Measurements from ENCODE around the gene CCDC177.

Gene CCDC177

GRCh38 chr14:69570836-69571330 is 3.8 kb downstream of the CCDC177 start:
- Histone ChIP-seq H3K4me1 (ENCODE audit: control insufficient read depth, insufficient read depth, low read length) (peaks cover 5% of the 10 kb centered on the region), H3K36me3 (ENCODE audit: control insufficient read depth, insufficient read depth, low read length) (peaks cover 12% of the 10 kb centered on the region), H3K4me3 (ENCODE audit: insufficient read depth, low read depth, low read length) (no peak overlapping the region), H3K27ac (ENCODE audit: insufficient read depth, low read depth, low read length, poor library complexity, severe bottlenecking) (no peak overlapping the region), H3K9me3 (ENCODE audit: control insufficient read depth, low read length) (no peaks in the 10 kb centered on the region), H3K27me3 (ENCODE audit: control insufficient read depth, insufficient read depth, low read length, poor library complexity, severe bottlenecking) (peaks cover 39% of the 10 kb centered on the region)
- WGBS, 2 experiments = 94 to 95% methylated on average over 7 of the region's 7 CpGs

- WGBS, 2 experiments = 76 to 78% methylated on average over 2 of the region's 2 CpGs
- H3K27me3 ChIP-seq (ENCODE audit: control insufficient read depth, insufficient read depth, low read length, poor library complexity, severe bottlenecking) = peaks cover 39% of the 10 kb centered on the region
- H3K27ac ChIP-seq (ENCODE audit: insufficient read depth, low read depth, low read length, poor library complexity, severe bottlenecking) = no peak overlapping the region
- peaks cover 12% of the 10 kb centered on the region for H3K36me3 ChIP-seq (ENCODE audit: control insufficient read depth, insufficient read depth, low read length)
- H3K4me1 ChIP-seq (ENCODE audit: control insufficient read depth, insufficient read depth, low read length) = peaks cover 5% of the 10 kb centered on the region
- no peaks in the 10 kb centered on the region for H3K9me3 ChIP-seq (ENCODE audit: control insufficient read depth, low read length)
- no peak overlapping the region for H3K4me3 ChIP-seq (ENCODE audit: insufficient read depth, low read depth, low read length)
These were observed 4.8 kb downstream of the CCDC177 start for GRCh38 chr14:69569859-69570258.

GRCh38 chr14:69567563-69567962 is 7.1 kb downstream of the CCDC177 start:
- peaks cover 12% of the 10 kb centered on the region for H3K36me3 ChIP-seq (ENCODE audit: control insufficient read depth, insufficient read depth, low read length)
- 94 to 97% methylated on average over 3 to 5 of the region's 5 CpGs for WGBS, 2 experiments

DNA sequence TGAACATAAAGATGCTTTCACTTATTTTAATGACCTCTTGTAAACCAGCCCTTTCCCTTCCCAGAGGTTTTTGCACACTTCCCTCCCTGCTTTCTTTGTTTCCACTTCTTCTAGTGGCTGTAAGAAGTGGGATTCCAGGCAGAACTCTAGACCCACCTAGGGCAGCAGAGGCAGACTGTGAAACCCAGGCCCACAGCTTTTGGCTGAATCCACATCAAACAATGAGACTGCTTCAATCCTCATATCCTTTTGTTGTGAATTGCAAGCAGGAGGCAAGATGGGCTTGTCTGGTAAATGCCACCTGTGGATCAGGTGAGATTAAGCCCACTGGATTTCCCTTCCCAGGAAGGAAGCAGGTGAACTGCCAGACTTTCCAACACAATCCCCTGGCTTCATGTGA is 12.8 kb downstream of the CCDC177 start:
- H3K27ac ChIP-seq (ENCODE audit: insufficient read depth, low read depth, low read length, poor library complexity, severe bottlenecking) = no peak overlapping the region
- peaks cover 16% of the 10 kb centered on the region for H3K4me1 ChIP-seq (ENCODE audit: control insufficient read depth, insufficient read depth, low read length)
- no peaks in the 10 kb centered on the region for H3K9me3 ChIP-seq (ENCODE audit: control insufficient read depth, low read length)
- H3K36me3 ChIP-seq (ENCODE audit: control insufficient read depth, insufficient read depth, low read length) = no peaks in the 10 kb centered on the region
- no peak overlapping the region for H3K4me3 ChIP-seq (ENCODE audit: insufficient read depth, low read depth, low read length)
- H3K27me3 ChIP-seq (ENCODE audit: control insufficient read depth, insufficient read depth, low read length, poor library complexity, severe bottlenecking) = no peaks in the 10 kb centered on the region

More at GRCh38 chr14:69567563-69567962, 7.1 kb downstream of the CCDC177 start:
- Histone ChIP-seq H3K27me3 (ENCODE audit: control insufficient read depth, insufficient read depth, low read length, poor library complexity, severe bottlenecking) (peaks cover 20% of the 10 kb centered on the region), H3K4me3 (ENCODE audit: insufficient read depth, low read depth, low read length) (no peak overlapping the region), H3K4me1 (ENCODE audit: control insufficient read depth, insufficient read depth, low read length) (no peaks in the 10 kb centered on the region), H3K9me3 (ENCODE audit: control insufficient read depth, low read length) (no peaks in the 10 kb centered on the region), H3K27ac (ENCODE audit: insufficient read depth, low read depth, low read length, poor library complexity, severe bottlenecking) (no peak overlapping the region)

DNA sequence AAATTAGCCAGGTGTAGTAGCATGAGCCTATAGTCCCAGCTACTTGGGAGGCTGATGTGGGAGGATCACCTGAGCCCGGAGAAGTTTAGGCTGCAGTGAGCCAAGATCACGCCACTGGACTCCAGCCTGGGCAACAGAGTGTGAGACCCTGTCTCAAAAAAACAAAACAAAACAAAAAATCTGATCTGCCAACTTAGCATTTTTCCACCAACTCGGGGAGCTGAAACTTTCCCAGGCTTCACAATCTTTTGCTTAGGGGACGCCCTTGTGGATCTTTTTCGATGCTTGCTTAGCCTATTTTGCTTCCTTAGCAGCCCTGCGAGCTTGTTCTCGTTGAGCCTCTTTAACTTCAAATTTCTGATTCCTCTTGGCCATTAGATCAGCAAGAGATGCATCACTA is 13.8 kb downstream of the CCDC177 start:
- Histone ChIP-seq H3K27me3 (ENCODE audit: control insufficient read depth, insufficient read depth, low read length, poor library complexity, severe bottlenecking) (no peaks in the 10 kb centered on the region), H3K27ac (ENCODE audit: insufficient read depth, low read depth, low read length, poor library complexity, severe bottlenecking) (no peak overlapping the region)

GRCh38 chr14:69559581-69560011 is 15.1 kb downstream of the CCDC177 start:
- Histone ChIP-seq H3K27me3 (ENCODE audit: control insufficient read depth, insufficient read depth, low read length, poor library complexity, severe bottlenecking) (no peaks in the 10 kb centered on the region), H3K9me3 (ENCODE audit: control insufficient read depth, low read length) (no peaks in the 10 kb centered on the region), H3K27ac (ENCODE audit: insufficient read depth, low read depth, low read length, poor library complexity, severe bottlenecking) (peak overlapping the region; percentile 85), H3K4me1 (ENCODE audit: control insufficient read depth, insufficient read depth, low read length) (peaks cover 16% of the 10 kb centered on the region), H3K4me3 (ENCODE audit: insufficient read depth, low read depth, low read length) (no peak overlapping the region), H3K36me3 (ENCODE audit: control insufficient read depth, insufficient read depth, low read length) (no peaks in the 10 kb centered on the region)
- WGBS, 2 experiments = 58 to 64% methylated on average over 6 of the region's 6 CpGs

More for the DNA sequence above, 13.8 kb downstream of the CCDC177 start:
- 91 to 93% methylated on average over 7 of the region's 7 CpGs for WGBS, 2 experiments
- no peak overlapping the region for H3K4me3 ChIP-seq (ENCODE audit: insufficient read depth, low read depth, low read length)
- H3K36me3 ChIP-seq (ENCODE audit: control insufficient read depth, insufficient read depth, low read length) = no peaks in the 10 kb centered on the region
- peaks cover 16% of the 10 kb centered on the region for H3K4me1 ChIP-seq (ENCODE audit: control insufficient read depth, insufficient read depth, low read length)
- no peaks in the 10 kb centered on the region for H3K9me3 ChIP-seq (ENCODE audit: control insufficient read depth, low read length)

DNA sequence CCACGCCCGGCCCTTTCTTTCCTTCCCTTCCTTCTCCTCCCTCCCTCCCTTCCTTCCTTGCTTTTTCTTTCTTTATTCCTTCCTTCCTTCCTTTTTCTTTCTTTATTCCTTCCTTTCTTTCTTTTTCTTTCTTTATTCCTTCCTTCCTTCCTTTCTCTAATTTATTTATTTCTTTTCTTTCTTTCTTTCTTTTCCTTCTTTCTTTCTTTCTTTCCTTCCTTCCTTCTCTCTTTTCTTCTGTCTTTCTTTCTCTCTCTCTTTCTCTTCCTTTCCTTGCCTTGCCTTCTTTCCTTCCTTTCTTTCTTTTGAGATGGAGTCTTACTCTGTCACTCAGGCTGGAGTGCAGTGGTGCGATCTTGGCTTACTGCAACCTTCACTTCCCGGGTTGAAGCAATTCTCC is 15.9 kb downstream of the CCDC177 start:
- Histone ChIP-seq H3K9me3 (ENCODE audit: control insufficient read depth, low read length) (no peaks in the 10 kb centered on the region), H3K27me3 (ENCODE audit: control insufficient read depth, insufficient read depth, low read length, poor library complexity, severe bottlenecking) (no peaks in the 10 kb centered on the region), H3K4me3 (ENCODE audit: insufficient read depth, low read depth, low read length) (no peak overlapping the region), H3K36me3 (ENCODE audit: control insufficient read depth, insufficient read depth, low read length) (no peaks in the 10 kb centered on the region), H3K27ac (ENCODE audit: insufficient read depth, low read depth, low read length, poor library complexity, severe bottlenecking) (peak overlapping the region; percentile 85), H3K4me1 (ENCODE audit: control insufficient read depth, insufficient read depth, low read length) (peaks cover 16% of the 10 kb centered on the region)
- 88% methylated on average over 4 of the region's 4 CpGs for whole genome bisulfite sequencing, 2 experiments

DNA sequence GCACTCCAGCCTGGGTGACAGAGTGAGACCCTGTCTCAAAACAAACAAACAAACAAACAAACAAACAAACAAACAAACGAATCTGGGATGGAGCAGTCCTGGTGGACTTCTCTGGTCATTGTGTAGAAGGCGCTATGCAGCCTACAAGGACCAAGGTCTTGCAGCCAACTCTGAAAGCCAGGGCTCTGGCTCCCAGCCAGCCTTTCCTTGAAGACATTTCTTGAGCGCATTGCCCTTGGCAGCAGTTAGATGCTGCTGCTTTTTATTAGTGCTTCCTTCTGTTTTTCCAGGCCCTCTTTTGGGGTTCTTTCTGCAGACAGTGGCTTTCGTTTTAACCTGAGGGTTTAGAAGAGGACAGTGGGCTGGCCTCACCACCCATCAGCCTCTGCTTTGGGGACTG is 20.2 kb downstream of the CCDC177 start:
- Histone ChIP-seq H3K36me3 (ENCODE audit: control insufficient read depth, insufficient read depth, low read length) (no peaks in the 10 kb centered on the region), H3K27me3 (ENCODE audit: control insufficient read depth, insufficient read depth, low read length, poor library complexity, severe bottlenecking) (no peaks in the 10 kb centered on the region), H3K9me3 (ENCODE audit: control insufficient read depth, low read length) (no peaks in the 10 kb centered on the region), H3K27ac (ENCODE audit: insufficient read depth, low read depth, low read length, poor library complexity, severe bottlenecking) (no peak overlapping the region), H3K4me3 (ENCODE audit: insufficient read depth, low read depth, low read length) (no peak overlapping the region), H3K4me1 (ENCODE audit: control insufficient read depth, insufficient read depth, low read length) (peaks cover 8% of the 10 kb centered on the region)
- WGBS, 2 experiments = 90 to 93% methylated on average over 4 of the region's 4 CpGs

DNA sequence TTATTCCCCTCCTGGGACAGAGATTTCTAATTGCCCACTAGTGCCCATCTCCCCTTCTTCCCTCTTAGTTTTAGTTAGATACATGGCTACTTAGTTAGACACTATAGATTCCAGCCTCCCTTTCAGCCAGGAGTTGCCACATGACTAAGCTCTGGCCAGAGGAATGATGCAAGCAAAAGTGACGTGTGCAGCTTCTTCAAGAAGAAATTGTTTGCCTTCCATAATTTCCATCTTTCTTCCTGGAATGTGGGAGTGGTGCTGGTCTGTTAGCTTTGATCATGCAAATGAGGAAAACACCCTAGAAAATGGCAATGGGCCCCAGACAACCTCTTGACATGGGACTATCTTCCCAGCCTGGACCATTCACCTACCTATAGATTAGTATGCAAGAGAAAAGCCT is 21.4 kb downstream of the CCDC177 start:
- Histone ChIP-seq H3K36me3 (ENCODE audit: control insufficient read depth, insufficient read depth, low read length) (no peaks in the 10 kb centered on the region), H3K9me3 (ENCODE audit: control insufficient read depth, low read length) (no peaks in the 10 kb centered on the region), H3K4me1 (ENCODE audit: control insufficient read depth, insufficient read depth, low read length) (no peaks in the 10 kb centered on the region), H3K27me3 (ENCODE audit: control insufficient read depth, insufficient read depth, low read length, poor library complexity, severe bottlenecking) (no peaks in the 10 kb centered on the region), H3K4me3 (ENCODE audit: insufficient read depth, low read depth, low read length) (no peak overlapping the region), H3K27ac (ENCODE audit: insufficient read depth, low read depth, low read length, poor library complexity, severe bottlenecking) (no peak overlapping the region)
- WGBS, 2 experiments = 96 to 100% methylated on average over 1 of the region's 1 CpG

- Histone ChIP-seq H3K4me1 (ENCODE audit: control insufficient read depth, insufficient read depth, low read length) (no peaks in the 10 kb centered on the region), H3K9me3 (ENCODE audit: control insufficient read depth, low read length) (no peaks in the 10 kb centered on the region), H3K4me3 (ENCODE audit: insufficient read depth, low read depth, low read length) (no peak overlapping the region), H3K27ac (ENCODE audit: insufficient read depth, low read depth, low read length, poor library complexity, severe bottlenecking) (no peak overlapping the region), H3K36me3 (ENCODE audit: control insufficient read depth, insufficient read depth, low read length) (no peaks in the 10 kb centered on the region), H3K27me3 (ENCODE audit: control insufficient read depth, insufficient read depth, low read length, poor library complexity, severe bottlenecking) (no peaks in the 10 kb centered on the region)
- WGBS, 2 experiments = 51 to 63% methylated on average over 2 of the region's 2 CpGs
These were observed 23.2 kb downstream of the CCDC177 start for GRCh38 chr14:69551511-69551910.

GRCh38 chr14:69548566-69548965 is 26.1 kb downstream of the CCDC177 start:
- H3K27me3 ChIP-seq (ENCODE audit: control insufficient read depth, insufficient read depth, low read length, poor library complexity, severe bottlenecking) = no peaks in the 10 kb centered on the region
- peak overlapping the region; percentile 37 for H3K4me3 ChIP-seq (ENCODE audit: insufficient read depth, low read depth, low read length)
- H3K36me3 ChIP-seq (ENCODE audit: control insufficient read depth, insufficient read depth, low read length) = no peaks in the 10 kb centered on the region
- no peaks in the 10 kb centered on the region for H3K9me3 ChIP-seq (ENCODE audit: control insufficient read depth, low read length)
- no peaks in the 10 kb centered on the region for H3K4me1 ChIP-seq (ENCODE audit: control insufficient read depth, insufficient read depth, low read length)
- no peak overlapping the region for H3K27ac ChIP-seq (ENCODE audit: insufficient read depth, low read depth, low read length, poor library complexity, severe bottlenecking)
- 96 to 97% methylated on average over 5 of the region's 8 CpGs for WGBS, 2 experiments

Measured in ectodermal cell (in vitro differentiated cells).